NCI-H748 (cell line): ENCODE measurements around the gene RAMP3.
A peak's percentile ranks its signal among the peaks of the same experiment; 100 is the strongest.
"Not testable (repeated sequence)": the region's sequence is repeated elsewhere in the genome, so short reads cannot be mapped to it uniquely, and the experiment has no call there.

Source experiments
- DNase-seq: peaks from one replicate; lab custom pipeline; 2025; ENCODE audit not compliant: unreplicated experiment; lab: John Stamatoyannopoulos, UW

Gene RAMP3

GRCh38 chr7:45190406-45191165 is 33.0 kb downstream of the RAMP3 start:
- DNase-seq = no peak

GRCh38 chr7:45191396-45191795 is 33.8 kb downstream of the RAMP3 start:
- DNase-seq = no peak

GRCh38 chr7:45192621-45193041 is 35.0 kb downstream of the RAMP3 start:
- peak; percentile 47 for DNase-seq

- DNase-seq = no peak
These were observed 36.2 kb downstream of the RAMP3 start for GRCh38 chr7:45193828-45194227.

- no peak for DNase-seq
These were observed 38.8 kb downstream of the RAMP3 start for GRCh38 chr7:45196374-45196773.

GRCh38 chr7:45197461-45197860 is 39.9 kb downstream of the RAMP3 start:
- no peak for DNase-seq

- no peak for DNase-seq
These were observed 41.4 kb downstream of the RAMP3 start for GRCh38 chr7:45198986-45199385.

GRCh38 chr7:45199506-45199905 is 41.9 kb downstream of the RAMP3 start:
- no peak for DNase-seq

- no peak for DNase-seq
These were observed 45.0 kb downstream of the RAMP3 start for GRCh38 chr7:45202625-45203024.

GRCh38 chr7:45203036-45203435 is 45.4 kb downstream of the RAMP3 start:
- no peak for DNase-seq

- no peak for DNase-seq
These were observed 45.9 kb downstream of the RAMP3 start for GRCh38 chr7:45203459-45203858.

- no peak for DNase-seq
These were observed 46.4 kb downstream of the RAMP3 start for GRCh38 chr7:45203936-45204445.

GRCh38 chr7:45206266-45206665 is 48.7 kb downstream of the RAMP3 start:
- not testable (repeated sequence) for DNase-seq

- DNase-seq = not testable (repeated sequence)
These were observed 52.3 kb downstream of the RAMP3 start for GRCh38 chr7:45209909-45210308.

GRCh38 chr7:45211066-45211465 is 53.5 kb downstream of the RAMP3 start:
- no peak for DNase-seq

GRCh38 chr7:45211958-45212357 is 54.4 kb downstream of the RAMP3 start:
- DNase-seq = no peak

GRCh38 chr7:45212606-45213005 is 55.0 kb downstream of the RAMP3 start:
- no peak for DNase-seq

GRCh38 chr7:45215601-45216062 is 58.0 kb downstream of the RAMP3 start:
- DNase-seq = peak; percentile 22

- no peak for DNase-seq
These were observed 58.6 kb downstream of the RAMP3 start for GRCh38 chr7:45216181-45216580.

- DNase-seq = no peak
These were observed 59.1 kb downstream of the RAMP3 start for GRCh38 chr7:45216622-45217165.

GRCh38 chr7:45217358-45217757 is 59.8 kb downstream of the RAMP3 start:
- peak; percentile 17 for DNase-seq

- no peak for DNase-seq
These were observed 61.5 kb downstream of the RAMP3 start for GRCh38 chr7:45219130-45219529.
